Pancreas (tissue), 10 donors: Measurements from ENCODE around the gene MAP3K4. TPM values are rescaled to one million over a fixed set of nuclear protein-coding genes. Genes with fewer than 3 reads are reported as not detected.

Source experiments
- ATAC-seq, 4 donors: fragments of 200-7000 bp; cut with Tn5 transposase; one replicate each; pipeline versions ENCODE4 v1.8.0 to v1.9.1; 2020; ENCODE audit warnings: mild to moderate bottlenecking in 4 of 4, moderate library complexity in 4 of 4
- DNase-seq, 6 donors: peaks; one replicate each; pipeline ENCODE4 v3.0.0-alpha.2; 2020
- FAIRE-seq: peaks from 2 replicates; lab custom pipeline; 2012; peaks lifted over from hg19 to GRCh38; lab: Jason Lieb, UNC
- H3K27ac ChIP-seq, 4 donors: fragments of 200-600 bp; sonication (generic); 1 replicate in 3 of 4; 2 replicates in 1 of 4; pipeline versions ENCODE4 v1.5.0 to v1.8.0; 2020
- H3K27me3 ChIP-seq, 4 donors: fragments of 200-600 bp; one replicate each; pipeline ENCODE4 v1.8.0; 2021
- H3K36me3 ChIP-seq, 3 donors: fragments of 200-600 bp; sonication (generic) in 1 of 3; one replicate each; pipeline versions ENCODE4 v1.5.0 to v1.8.0; 2020 to 2021
- H3K4me1 ChIP-seq, 3 donors: fragments of 200-600 bp; one replicate each; pipeline ENCODE4 v1.8.0; 2021
- H3K4me3 ChIP-seq, 4 donors: fragments of 200-600 bp; sonication (generic) in 2 of 4; one replicate each; pipeline versions ENCODE4 v1.5.0 to v1.8.0; 2020 to 2021
- H3K9me3 ChIP-seq, 4 donors: fragments of 200-600 bp; one replicate each; pipeline ENCODE4 v1.8.0; 2021
- WGBS, 2 donors: extraction: QIAGEN DNeasy Blood & Tissue Kit; methylation state at CpG; one replicate each; pipeline ENCODE4 v1.1.7; 2013; 5-methylcytosine and 5-hydroxymethylcytosine counted together
- intact Hi-C, 3 donors: fragments of 100-400 bp; cut with DNase I; formaldehyde crosslinking; loops; one replicate each; pipeline versions ENCODE4 v1.11.1 to v1.14.2; 2022
- polyA plus RNA-seq, 2 donors: library from polyadenylated mRNA; stranded (reverse); fragments of 200-250 nt; gene quantifications; one replicate each; pipeline ENCODE4 v1.2.3, GENCODE V29; 2013
- total RNA-seq, 6 donors: library from RNA; stranded (reverse); fragmentation: NEBNext Ultra II Directional in 4 of 6; extraction: Animal tissue kit (Norgen Biotek cat#: 25700) in 4 of 6; gene quantifications; one replicate each; pipeline versions ENCODE4 v1.2.1 to v1.2.4, GENCODE V29; 2021 to 2023
- TF ChIP-seq, protein P1 (sequence below), 4 donors: fragments of 200-600 bp; sonication (generic) in 3 of 4; IDR thresholded peaks; one replicate each; pipeline versions ENCODE4 v1.5.0 to v1.8.0; 2021; ENCODE audit warnings: antibody characterized with exemption in 4 of 4
- donor health status: healthy with polysubstance abuse.
- donor health status: DM: no; HTN: no; CAD: no; lungs with moderate emphysema.
- donor health status: DM: no; HTN: no; CAD: no.
- donor health status: control.
- donor health status: control.
- donor health status: Bipolar disorder and iron deficiency.
- donor health status: DM: yes; HTN: yes; CAD: no.
- donor health status: DM: no; HTN: no; CAD: no.
- donor health status: DM: no; HTN: no; CAD: no.
- donor health status: DM: yes; HTN: yes; CAD: no.

Gene MAP3K4
- total and polyA plus RNA-seq, 8 donors, result 10.8 to 32.0 (median 25.3) TPM

DNA sequence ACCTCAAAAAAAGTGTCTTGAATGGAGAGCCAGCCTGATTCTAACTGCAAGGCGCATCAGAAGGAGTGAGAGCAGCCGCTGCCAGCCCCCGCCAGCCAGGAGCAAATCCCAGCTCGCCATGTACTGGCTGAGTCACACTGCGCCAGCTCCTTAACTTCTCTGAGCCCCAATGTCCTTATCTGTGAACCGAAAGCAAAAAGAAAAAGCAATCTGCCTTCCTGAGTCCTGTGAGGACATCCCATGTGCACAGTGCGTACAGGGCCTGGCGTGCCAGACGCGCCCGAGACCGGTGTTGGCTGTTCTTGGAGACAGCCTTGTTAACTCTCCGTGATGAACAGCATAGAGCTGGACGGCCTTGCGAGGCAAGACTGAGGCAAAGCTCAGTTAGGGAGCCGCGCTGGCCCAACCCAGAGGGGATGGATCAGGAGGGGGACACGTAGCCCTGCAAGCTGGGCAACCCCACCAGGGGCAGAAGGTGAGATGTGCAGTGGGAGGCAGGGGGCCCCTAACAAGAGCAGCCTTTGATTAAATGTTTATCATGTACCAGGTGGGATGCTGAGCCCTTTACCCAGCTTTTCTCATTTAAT lies 159.6 kb downstream of the MAP3K4 start:
- no peaks in the 10 kb centered on the region for H3K36me3 ChIP-seq
- H3K27ac ChIP-seq, result no peak overlapping the region
- DNase-seq, result no peak
- H3K4me3 ChIP-seq, result no peak overlapping the region
- no peak for ATAC-seq
- WGBS, 2 donors, result 92 to 94% methylated on average over 18 of the region's 18 CpGs
- intact Hi-C loops, result loop anchor here in 1 of 3 donors (10.0 kb wide), 1 partner anchor 224 kb away; no protein-coding TSS in a partner anchor
- H3K4me1 ChIP-seq, result no peaks in the 10 kb centered on the region
- no peaks in the 10 kb centered on the region for H3K9me3 ChIP-seq
- TF ChIP-seq, protein P1, sequence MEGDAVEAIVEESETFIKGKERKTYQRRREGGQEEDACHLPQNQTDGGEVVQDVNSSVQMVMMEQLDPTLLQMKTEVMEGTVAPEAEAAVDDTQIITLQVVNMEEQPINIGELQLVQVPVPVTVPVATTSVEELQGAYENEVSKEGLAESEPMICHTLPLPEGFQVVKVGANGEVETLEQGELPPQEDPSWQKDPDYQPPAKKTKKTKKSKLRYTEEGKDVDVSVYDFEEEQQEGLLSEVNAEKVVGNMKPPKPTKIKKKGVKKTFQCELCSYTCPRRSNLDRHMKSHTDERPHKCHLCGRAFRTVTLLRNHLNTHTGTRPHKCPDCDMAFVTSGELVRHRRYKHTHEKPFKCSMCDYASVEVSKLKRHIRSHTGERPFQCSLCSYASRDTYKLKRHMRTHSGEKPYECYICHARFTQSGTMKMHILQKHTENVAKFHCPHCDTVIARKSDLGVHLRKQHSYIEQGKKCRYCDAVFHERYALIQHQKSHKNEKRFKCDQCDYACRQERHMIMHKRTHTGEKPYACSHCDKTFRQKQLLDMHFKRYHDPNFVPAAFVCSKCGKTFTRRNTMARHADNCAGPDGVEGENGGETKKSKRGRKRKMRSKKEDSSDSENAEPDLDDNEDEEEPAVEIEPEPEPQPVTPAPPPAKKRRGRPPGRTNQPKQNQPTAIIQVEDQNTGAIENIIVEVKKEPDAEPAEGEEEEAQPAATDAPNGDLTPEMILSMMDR (IDR thresholded peaks at IDR 0.05), result no peak
- H3K27me3 ChIP-seq, result no peaks in the 10 kb centered on the region
- FAIRE-seq, result no peak

DNA sequence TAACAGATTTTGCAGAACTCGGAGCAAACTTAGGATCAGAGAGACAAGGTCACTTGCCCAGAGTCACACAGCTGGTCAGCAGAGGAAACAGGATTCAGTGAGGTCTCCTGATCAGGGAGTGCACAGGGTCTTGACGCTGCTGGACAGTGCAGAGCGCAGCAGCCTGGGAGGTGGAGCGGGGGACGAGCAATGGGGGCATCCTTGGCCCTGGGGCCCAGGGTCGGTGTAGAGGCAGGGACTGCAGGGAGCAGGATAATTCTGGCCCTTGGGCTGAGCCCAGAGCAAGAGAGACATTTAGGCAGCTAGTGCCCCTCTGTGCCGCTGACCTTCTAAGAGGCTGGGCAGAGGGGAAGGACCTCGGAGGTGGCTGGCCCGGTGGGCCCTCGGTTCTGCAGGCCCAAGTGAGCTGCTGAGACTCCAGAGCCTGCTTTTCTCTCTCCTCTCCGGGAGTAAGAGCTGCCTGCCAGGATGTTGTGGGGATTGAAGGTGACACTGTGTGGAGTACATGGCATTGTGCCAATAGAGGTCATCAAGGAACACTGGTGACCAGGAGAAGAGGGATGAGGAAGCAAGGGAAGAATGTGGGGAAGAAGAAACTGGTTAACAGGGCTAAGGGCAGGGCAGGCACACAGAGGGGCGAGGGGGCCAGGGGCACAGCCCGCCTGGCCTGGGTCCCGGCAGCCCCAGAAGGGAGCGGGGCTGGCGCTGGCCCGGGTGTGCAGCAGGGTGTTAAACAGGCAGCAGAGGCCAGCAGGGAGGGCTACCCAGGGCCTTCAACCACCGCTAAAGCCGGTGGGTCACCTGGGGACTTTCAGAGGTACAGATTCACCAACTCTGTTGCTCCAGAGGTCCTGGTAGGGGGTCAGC lies 160.3 kb downstream of the MAP3K4 start:
- TF ChIP-seq, protein P1 (IDR thresholded peaks at IDR 0.05), result no peak
- no peaks in the 10 kb centered on the region for H3K9me3 ChIP-seq
- intact Hi-C loops, result loop anchor here in 1 of 3 donors (10.0 kb wide), 1 partner anchor 223 kb away; no protein-coding TSS in a partner anchor
- H3K4me1 ChIP-seq, result no peaks in the 10 kb centered on the region
- no peak for DNase-seq
- WGBS, 2 donors, result 90 to 92% methylated on average over 18 to 19 of the region's 19 CpGs
- FAIRE-seq, result no peak
- no peaks in the 10 kb centered on the region for H3K36me3 ChIP-seq
- H3K27ac ChIP-seq, result no peak overlapping the region
- H3K27me3 ChIP-seq, result no peaks in the 10 kb centered on the region
- H3K4me3 ChIP-seq, result no peak overlapping the region
- no peak for ATAC-seq

DNA sequence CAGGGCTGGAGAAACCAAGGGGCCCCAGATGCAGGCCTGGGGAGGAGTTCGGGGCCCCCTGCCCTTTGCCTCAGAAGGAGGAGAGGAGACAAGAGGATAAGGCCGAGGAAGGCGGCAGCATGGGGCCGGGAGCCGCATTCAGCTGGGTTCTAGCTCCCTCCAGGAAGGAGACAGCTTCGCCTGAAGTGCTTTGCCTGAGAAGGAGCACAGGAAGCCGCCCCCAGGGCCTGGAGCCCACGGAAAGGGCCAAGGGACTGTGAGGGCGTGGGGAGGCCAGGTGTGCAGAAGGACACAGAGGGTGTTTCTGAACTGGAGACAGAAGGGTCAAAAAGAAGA lies 160.9 kb downstream of the MAP3K4 start:
- no peaks in the 10 kb centered on the region for H3K36me3 ChIP-seq
- intact Hi-C loops, result loop anchor here in 1 of 3 donors (10.0 kb wide), 1 partner anchor 222 kb away; no protein-coding TSS in a partner anchor
- ATAC-seq (no peak), DNase-seq (peak in 1 of 6 donors; percentile 57), FAIRE-seq (no peak)
- H3K4me3 ChIP-seq, result no peak overlapping the region
- 75% methylated on average over 9 of the region's 9 CpGs for WGBS, 2 donors
- no peaks in the 10 kb centered on the region for H3K4me1 ChIP-seq
- no peaks in the 10 kb centered on the region for H3K9me3 ChIP-seq
- H3K27me3 ChIP-seq, result no peaks in the 10 kb centered on the region
- H3K27ac ChIP-seq, result no peak overlapping the region
- TF ChIP-seq, protein P1 (IDR thresholded peaks at IDR 0.05), result no peak

DNA sequence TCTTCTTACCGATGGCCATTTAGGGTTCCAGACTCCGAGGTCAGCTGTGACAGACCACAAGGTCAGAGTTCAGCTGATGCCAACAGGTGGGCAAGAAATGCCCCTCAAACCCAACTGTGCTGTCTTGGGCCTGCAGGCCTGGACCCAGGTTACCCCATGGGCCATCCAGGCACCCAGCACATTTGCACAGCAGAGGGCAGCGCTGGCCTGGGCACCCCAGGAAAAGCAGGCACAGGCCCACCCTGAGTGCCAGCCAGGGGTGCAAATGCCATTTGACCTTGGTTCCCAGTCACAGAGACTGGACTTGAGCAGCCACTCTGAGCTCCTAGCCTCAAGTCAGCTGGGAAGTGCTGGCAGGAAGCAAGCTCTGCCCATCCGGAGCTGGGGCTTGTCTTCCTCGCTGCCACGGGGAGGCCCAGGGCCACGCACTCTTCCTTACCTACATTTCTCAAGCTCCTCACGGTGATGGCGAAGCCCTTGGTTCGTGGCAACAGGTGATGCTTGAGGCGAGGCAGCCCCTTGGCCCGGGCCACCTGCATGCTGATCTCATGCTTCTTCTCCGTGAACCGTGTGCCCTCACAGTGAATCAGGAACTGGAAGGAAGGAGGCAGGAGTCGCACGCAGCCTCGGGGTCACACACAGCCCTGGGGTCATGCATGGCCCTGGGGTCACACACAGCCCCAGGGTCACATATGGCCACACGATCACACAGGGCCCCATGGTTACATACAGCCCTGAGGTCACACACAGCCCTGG lies 161.5 kb downstream of the MAP3K4 start:
- TF ChIP-seq, protein P1 (IDR thresholded peaks at IDR 0.05), result peak in 1 of 4 donors; percentile 12
- H3K27ac ChIP-seq, result no peak overlapping the region
- FAIRE-seq, result no peak
- intact Hi-C loops, result loop anchor here in 1 of 3 donors (10.0 kb wide), 1 partner anchor 222 kb away; no protein-coding TSS in a partner anchor
- no peaks in the 10 kb centered on the region for H3K9me3 ChIP-seq
- no peaks in the 10 kb centered on the region for H3K36me3 ChIP-seq
- H3K4me3 ChIP-seq, result no peak overlapping the region
- H3K27me3 ChIP-seq, result no peaks in the 10 kb centered on the region
- H3K4me1 ChIP-seq, result no peaks in the 10 kb centered on the region
- WGBS, 2 donors, result 90 to 93% methylated on average over 18 of the region's 18 CpGs
- ATAC-seq, result peak in 3 of 4 donors; percentile 55 to 70 (median 70)
- no peak for DNase-seq
